Measurements from ENCODE around the gene TAC4. TPM values are rescaled to one million over a fixed set of nuclear protein-coding genes. Genes with fewer than 3 reads are reported as not detected.

The TAC4 gene
- total RNA-seq, 3 donors from 2014 or later: not detected

DNA sequence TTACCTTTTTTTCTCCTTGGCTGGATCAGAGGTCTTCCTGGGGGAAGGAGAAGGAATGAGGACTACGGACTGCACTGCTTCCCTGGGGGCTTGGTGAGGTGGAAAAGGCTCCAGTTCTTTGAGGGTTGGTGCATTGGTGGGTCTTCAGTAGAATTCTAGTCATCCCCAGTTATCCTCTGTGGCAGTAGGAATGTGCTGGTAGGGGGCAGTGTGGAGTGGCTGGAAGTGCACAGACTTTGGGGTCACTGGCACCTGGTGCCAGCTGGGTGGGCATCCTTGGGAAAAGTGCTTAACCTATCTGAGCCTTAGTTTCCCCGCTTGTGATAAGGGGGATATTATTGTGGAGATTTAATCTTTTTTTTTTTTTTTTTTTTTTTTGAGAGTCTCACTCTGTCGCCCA, 6.3 kb downstream of the TAC4 start:
- Histone ChIP-seq H3K27ac (no peak overlapping the region), H3K36me3 (no peaks in the 10 kb centered on the region), H3K4me1 (peaks cover 0 to 2% of the 10 kb centered on the region in 2 donors), H3K27me3 (no peaks in the 10 kb centered on the region), H3K4me3 (no peak overlapping the region), H3K9me3 (no peaks in the 10 kb centered on the region)
- DNase-seq (ENCODE audit: low spot score in 2 of 2): no peak
- TF ChIP-seq, protein P1, sequence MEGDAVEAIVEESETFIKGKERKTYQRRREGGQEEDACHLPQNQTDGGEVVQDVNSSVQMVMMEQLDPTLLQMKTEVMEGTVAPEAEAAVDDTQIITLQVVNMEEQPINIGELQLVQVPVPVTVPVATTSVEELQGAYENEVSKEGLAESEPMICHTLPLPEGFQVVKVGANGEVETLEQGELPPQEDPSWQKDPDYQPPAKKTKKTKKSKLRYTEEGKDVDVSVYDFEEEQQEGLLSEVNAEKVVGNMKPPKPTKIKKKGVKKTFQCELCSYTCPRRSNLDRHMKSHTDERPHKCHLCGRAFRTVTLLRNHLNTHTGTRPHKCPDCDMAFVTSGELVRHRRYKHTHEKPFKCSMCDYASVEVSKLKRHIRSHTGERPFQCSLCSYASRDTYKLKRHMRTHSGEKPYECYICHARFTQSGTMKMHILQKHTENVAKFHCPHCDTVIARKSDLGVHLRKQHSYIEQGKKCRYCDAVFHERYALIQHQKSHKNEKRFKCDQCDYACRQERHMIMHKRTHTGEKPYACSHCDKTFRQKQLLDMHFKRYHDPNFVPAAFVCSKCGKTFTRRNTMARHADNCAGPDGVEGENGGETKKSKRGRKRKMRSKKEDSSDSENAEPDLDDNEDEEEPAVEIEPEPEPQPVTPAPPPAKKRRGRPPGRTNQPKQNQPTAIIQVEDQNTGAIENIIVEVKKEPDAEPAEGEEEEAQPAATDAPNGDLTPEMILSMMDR (IDR thresholded peaks at IDR 0.05): no peak
- no peak for TF ChIP-seq POLR2A (IDR thresholded peaks at IDR 0.05)
- no peak for TF ChIP-seq POLR2AphosphoS5 (IDR thresholded peaks at IDR 0.05)
- intact Hi-C loops (cut with DNase I; ENCODE audit: low total_unique reads): no loop called here

DNA sequence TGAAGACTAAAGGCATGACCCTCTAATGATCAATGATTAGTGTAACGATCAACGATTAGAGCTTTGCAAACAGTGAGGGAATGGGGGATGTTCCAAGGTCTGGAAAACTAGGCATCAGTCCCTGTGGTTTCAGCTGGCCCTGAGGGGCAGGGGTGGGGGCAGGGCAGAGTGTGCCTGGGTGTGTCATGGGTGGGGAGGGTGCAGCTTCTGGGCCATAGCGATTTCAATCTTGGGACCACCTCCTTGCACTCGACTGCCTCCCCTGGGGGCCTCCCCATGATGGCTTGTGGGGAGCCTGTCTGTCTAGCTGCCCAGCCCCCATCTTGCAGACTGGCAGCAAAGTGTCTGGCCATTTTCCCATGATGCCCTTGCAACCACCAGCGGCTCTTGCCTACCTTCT, 8.4 kb downstream of the TAC4 start:
- no peaks in the 10 kb centered on the region for H3K36me3 ChIP-seq
- TF ChIP-seq, protein P1 (IDR thresholded peaks at IDR 0.05): no peak
- no peak for TF ChIP-seq POLR2AphosphoS5 (IDR thresholded peaks at IDR 0.05)
- TF ChIP-seq POLR2A (IDR thresholded peaks at IDR 0.05): no peak
- no peak overlapping the region for H3K27ac ChIP-seq
- no peaks in the 10 kb centered on the region for H3K27me3 ChIP-seq
- intact Hi-C loops (cut with DNase I; ENCODE audit: low total_unique reads): no loop called here
- H3K4me1 ChIP-seq: peaks cover 0 to 12% of the 10 kb centered on the region in 2 donors
- DNase-seq (ENCODE audit: low spot score in 2 of 2): no peak
- H3K4me3 ChIP-seq: no peak overlapping the region
- H3K9me3 ChIP-seq: no peaks in the 10 kb centered on the region

DNA sequence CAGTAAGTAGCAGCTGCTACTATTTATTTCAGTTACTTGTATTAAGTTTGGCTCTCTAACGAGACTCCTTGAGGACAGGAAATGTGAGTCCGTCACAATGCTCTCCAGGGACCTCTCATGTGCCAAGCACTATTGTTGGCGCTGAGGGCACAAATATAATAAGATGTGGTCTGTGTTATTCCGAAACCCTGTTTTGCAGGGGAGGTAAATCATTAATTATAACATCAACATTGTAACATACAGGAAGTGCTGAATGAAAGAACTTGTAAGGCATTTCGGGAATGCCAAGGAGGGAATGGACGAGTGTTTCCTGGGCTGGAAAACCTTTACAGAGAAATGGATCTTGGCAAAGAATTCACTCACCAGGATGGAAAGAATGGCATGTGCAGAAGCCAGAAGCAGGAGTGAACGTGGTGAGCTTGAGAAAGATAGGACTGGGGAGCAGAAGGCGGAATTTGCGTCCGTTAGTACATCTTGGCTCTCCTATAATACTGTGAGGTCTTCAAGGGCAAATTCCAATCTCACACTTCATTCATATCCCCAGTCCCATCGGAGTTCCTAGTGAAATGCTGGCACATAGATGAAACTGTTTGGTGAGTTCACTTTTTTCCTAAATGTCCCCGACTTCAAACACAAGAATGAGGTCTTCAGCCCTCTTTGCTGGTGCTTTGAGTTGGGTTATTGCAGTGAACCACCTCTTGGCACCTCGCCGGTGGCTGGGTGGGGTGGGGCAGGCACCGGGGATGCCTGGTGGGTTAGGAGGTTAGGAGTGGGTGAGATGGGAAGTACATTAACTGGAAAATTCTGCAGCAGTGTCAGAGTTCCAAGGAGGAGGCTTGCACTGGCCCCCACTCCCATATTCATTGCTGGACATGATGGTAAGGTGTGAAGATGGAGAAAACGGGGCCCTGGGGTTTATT, 11.5 kb downstream of the TAC4 start:
- Histone ChIP-seq H3K27me3 (no peaks in the 10 kb centered on the region), H3K4me3 (no peak overlapping the region), H3K27ac (peak overlapping the region in 1 of 2 donors; percentile 41), H3K36me3 (no peaks in the 10 kb centered on the region), H3K4me1 (peaks cover 0 to 12% of the 10 kb centered on the region in 2 donors), H3K9me3 (no peaks in the 10 kb centered on the region)
- TF ChIP-seq POLR2AphosphoS5 (IDR thresholded peaks at IDR 0.05) (no peak), POLR2A (IDR thresholded peaks at IDR 0.05) (no peak)
- TF ChIP-seq, protein P1 (IDR thresholded peaks at IDR 0.05): no peak
- intact Hi-C loops (cut with DNase I; ENCODE audit: low total_unique reads): no loop called here
- no peak for DNase-seq (ENCODE audit: low spot score in 2 of 2)

DNA sequence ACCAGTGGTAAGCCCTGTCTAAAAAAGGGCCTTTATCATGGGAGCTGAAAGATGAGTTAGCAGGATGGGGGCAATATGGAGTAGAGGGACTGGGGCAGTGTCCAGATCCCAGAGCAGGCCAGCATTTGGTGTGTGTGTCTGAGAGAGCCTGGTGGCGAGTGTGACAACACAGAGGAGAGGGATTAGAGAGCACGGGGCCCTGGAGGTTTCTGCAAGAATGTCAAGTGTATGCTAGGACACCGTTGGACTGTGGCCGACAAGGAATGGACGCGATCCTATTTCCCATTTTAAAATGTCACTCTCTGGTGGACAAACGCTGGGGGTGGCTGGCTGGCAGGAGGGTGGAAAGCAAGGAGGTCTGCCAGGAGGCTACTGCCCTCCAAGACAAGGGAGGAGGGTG, 12.4 kb downstream of the TAC4 start:
- no peak for DNase-seq (ENCODE audit: low spot score in 2 of 2)
- no peaks in the 10 kb centered on the region for H3K9me3 ChIP-seq
- intact Hi-C loops (cut with DNase I; ENCODE audit: low total_unique reads): no loop called here
- H3K4me3 ChIP-seq: no peak overlapping the region
- H3K27me3 ChIP-seq: no peaks in the 10 kb centered on the region
- peaks cover 0 to 12% of the 10 kb centered on the region in 2 donors for H3K4me1 ChIP-seq
- TF ChIP-seq, protein P1 (IDR thresholded peaks at IDR 0.05): no peak
- no peak for TF ChIP-seq POLR2AphosphoS5 (IDR thresholded peaks at IDR 0.05)
- no peak for TF ChIP-seq POLR2A (IDR thresholded peaks at IDR 0.05)
- peak overlapping the region in 1 of 2 donors; percentile 41 for H3K27ac ChIP-seq
- H3K36me3 ChIP-seq: no peaks in the 10 kb centered on the region

GRCh38 chr17:49834118-49834743, 13.6 kb downstream of the TAC4 start:
- no peak overlapping the region for H3K4me3 ChIP-seq
- peaks cover 0 to 12% of the 10 kb centered on the region in 2 donors for H3K4me1 ChIP-seq
- no peaks in the 10 kb centered on the region for H3K36me3 ChIP-seq
- TF ChIP-seq POLR2AphosphoS5 (IDR thresholded peaks at IDR 0.05) (no peak), POLR2A (IDR thresholded peaks at IDR 0.05) (no peak)
- TF ChIP-seq, protein P1 (IDR thresholded peaks at IDR 0.05): no peak
- intact Hi-C loops (cut with DNase I; ENCODE audit: low total_unique reads): no loop called here
- no peak for DNase-seq (ENCODE audit: low spot score in 2 of 2)
- no peaks in the 10 kb centered on the region for H3K9me3 ChIP-seq
- no peaks in the 10 kb centered on the region for H3K27me3 ChIP-seq
- H3K27ac ChIP-seq: no peak overlapping the region

Data from breast epithelium (tissue), 4 donors.